GM12875 (cell line): ENCODE measurements around the gene PAPPA.

Experiments
- H3K4me3 ChIP-seq: one replicate; pipeline ENCODE4 v1.5.1; 2011; ENCODE audit warnings: low read depth, low read length, control low read depth
- CTCF ChIP-seq: IDR thresholded peaks from 2 replicates; pipeline ENCODE4 v1.5.1; 2011; ENCODE audit warnings: low read depth, mild to moderate bottlenecking, control low read depth, inconsistent platforms, low read length, moderate library complexity, borderline replicate concordance; ENCODE audit not compliant: insufficient read depth

PAPPA gene

GRCh38 chr9:116181853-116182610 is 28.4 kb downstream of the PAPPA start:
- TF ChIP-seq CTCF, result no peak
- no peak overlapping the region for H3K4me3 ChIP-seq

GRCh38 chr9:116182876-116183275 is 29.3 kb downstream of the PAPPA start:
- TF ChIP-seq CTCF, result no peak
- no peak overlapping the region for H3K4me3 ChIP-seq

GRCh38 chr9:116187570-116188170 is 34.1 kb downstream of the PAPPA start:
- TF ChIP-seq CTCF, result no peak
- no peak overlapping the region for H3K4me3 ChIP-seq

- no peak for TF ChIP-seq CTCF
- H3K4me3 ChIP-seq, result no peak overlapping the region
These were observed 36.1 kb downstream of the PAPPA start for GRCh38 chr9:116189683-116190082.

- H3K4me3 ChIP-seq, result no peak overlapping the region
- no peak for TF ChIP-seq CTCF
These were observed 37.2 kb downstream of the PAPPA start for GRCh38 chr9:116190637-116191396.

- no peak for TF ChIP-seq CTCF
- H3K4me3 ChIP-seq, result no peak overlapping the region
These were observed 38.2 kb downstream of the PAPPA start for GRCh38 chr9:116191576-116192415.
